Vagina (tissue), 2 donors: Measurements from ENCODE around the gene LIG1. TPM values are rescaled to one million over a fixed set of nuclear protein-coding genes. Genes with fewer than 3 reads are reported as not detected.

ENCODE experiments used
- DNase-seq, 2 donors: peaks; one replicate each; pipeline ENCODE4 v3.0.0-alpha.2; 2017; ENCODE audit errors: extremely low spot score in 2 of 2
- H3K27ac ChIP-seq: fragments of 200-600 bp; sonication (generic); one replicate; pipeline ENCODE4 v1.5.1; 2019
- H3K27me3 ChIP-seq: fragments of 200-600 bp; sonication (generic); one replicate; pipeline ENCODE4 v1.5.1; 2019
- H3K36me3 ChIP-seq, 2 donors: fragments of 200-600 bp; sonication (generic); one replicate each; pipeline ENCODE4 v1.5.1; 2017 to 2019
- H3K4me1 ChIP-seq: fragments of 200-600 bp; sonication (generic); one replicate; pipeline ENCODE4 v1.5.1; 2019
- H3K4me3 ChIP-seq, 2 donors: fragments of 200-600 bp; sonication (generic); 1 replicate in 1 of 2; 2 replicates in 1 of 2; pipeline ENCODE4 v1.5.1; 2016 to 2019
- H3K9me3 ChIP-seq: fragments of 200-600 bp; sonication (generic); one replicate; pipeline ENCODE4 v1.5.1; 2019
- CTCF ChIP-seq, 3 experiments: fragments of 450-650 bp in 2 of 3; fragments of 200-600 bp in 1 of 3; sonication (generic) in 1 of 3; IDR thresholded peaks; one replicate each; pipeline ENCODE4 v1.5.1; 2017 to 2019; ENCODE audit warnings: antibody characterized with exemption in 3 of 3, mild to moderate bottlenecking in 2 of 3, moderate library complexity in 2 of 3
- POLR2A ChIP-seq, 2 donors: fragments of 450-650 bp; IDR thresholded peaks; one replicate each; pipeline ENCODE4 v1.6.1; 2017; ENCODE audit warnings: antibody characterized with exemption in 2 of 2, mild to moderate bottlenecking in 2 of 2, moderate library complexity in 2 of 2
- POLR2AphosphoS5 ChIP-seq, 2 donors: sonication (generic); formaldehyde crosslinking; IDR thresholded peaks; one replicate each; pipeline ENCODE4 v1.9.0; 2017; ENCODE audit warnings: antibody characterized with exemption in 2 of 2, mild to moderate bottlenecking in 2 of 2, low read depth in 1 of 2; ENCODE audit not compliant: insufficient read depth in 1 of 2
- intact Hi-C: fragments of 100-400 bp; cut with DNase I; formaldehyde crosslinking; loops from one replicate; pipeline ENCODE4 v1.15.1; 2023
- total RNA-seq: library from RNA; depleted of rRNA; stranded (reverse); fragments of >200 nt; gene quantifications from one replicate; pipeline ENCODE4 v1.2.3, GENCODE V29; 2016

Gene LIG1
- total RNA-seq, 1 donor from 2014 or later, result 10.8 TPM

- intact Hi-C loops, result no loop called here
- DNase-seq, result no peak
- no peaks in the 10 kb centered on the region for H3K36me3 ChIP-seq
- TF ChIP-seq POLR2A (IDR thresholded peaks at IDR 0.05) (no peak), CTCF (IDR thresholded peaks at IDR 0.05) (no peak), POLR2AphosphoS5 (IDR thresholded peaks at IDR 0.05; ENCODE audit: insufficient read depth in 1 of 2, low read depth in 1 of 2) (no peak)
- H3K4me1 ChIP-seq, result no peaks in the 10 kb centered on the region
- H3K9me3 ChIP-seq, result no peaks in the 10 kb centered on the region
- H3K27me3 ChIP-seq, result no peaks in the 10 kb centered on the region
- no peak overlapping the region for H3K4me3 ChIP-seq
- H3K27ac ChIP-seq, result no peak overlapping the region
Observed at GRCh38 chr19:48118131-48118517, 52.0 kb downstream of the LIG1 start.

GRCh38 chr19:48117515-48118130, 52.5 kb downstream of the LIG1 start:
- Histone ChIP-seq H3K4me1 (no peaks in the 10 kb centered on the region), H3K27me3 (no peaks in the 10 kb centered on the region), H3K36me3 (no peaks in the 10 kb centered on the region), H3K4me3 (no peak overlapping the region), H3K9me3 (no peaks in the 10 kb centered on the region), H3K27ac (no peak overlapping the region)
- TF ChIP-seq CTCF (IDR thresholded peaks at IDR 0.05) (no peak), POLR2AphosphoS5 (IDR thresholded peaks at IDR 0.05; ENCODE audit: insufficient read depth in 1 of 2, low read depth in 1 of 2) (no peak), POLR2A (IDR thresholded peaks at IDR 0.05) (no peak)
- intact Hi-C loops, result no loop called here
- DNase-seq, result no peak

- intact Hi-C loops, result no loop called here
- Histone ChIP-seq H3K4me3 (no peak overlapping the region), H3K36me3 (no peaks in the 10 kb centered on the region), H3K27me3 (no peaks in the 10 kb centered on the region), H3K9me3 (no peaks in the 10 kb centered on the region), H3K4me1 (peaks cover 22% of the 10 kb centered on the region), H3K27ac (no peak overlapping the region)
- TF ChIP-seq CTCF (IDR thresholded peaks at IDR 0.05) (no peak), POLR2AphosphoS5 (IDR thresholded peaks at IDR 0.05; ENCODE audit: insufficient read depth in 1 of 2, low read depth in 1 of 2) (no peak), POLR2A (IDR thresholded peaks at IDR 0.05) (no peak)
- DNase-seq, result no peak
Observed at GRCh38 chr19:48113190-48113917, 56.8 kb downstream of the LIG1 start.

DNA sequence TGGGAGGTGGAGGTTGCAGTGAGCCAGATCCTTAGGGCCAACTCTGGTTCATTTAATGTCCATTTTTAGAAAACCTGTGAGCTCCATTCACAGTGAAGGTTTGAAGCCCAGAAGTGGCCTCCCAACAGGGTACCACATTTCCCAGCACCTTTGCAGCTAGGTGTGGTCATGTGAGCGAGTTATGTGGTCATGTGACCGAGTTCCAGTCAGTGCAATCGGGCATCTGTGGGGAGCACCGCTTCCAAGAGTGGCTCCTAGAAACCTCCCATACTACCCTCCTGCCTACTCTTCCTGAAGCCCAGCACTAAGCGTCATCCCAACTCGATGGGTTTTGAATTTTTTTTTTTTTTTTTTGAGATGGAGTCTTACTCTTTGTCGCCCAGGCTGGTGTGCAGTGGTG, 58.9 kb downstream of the LIG1 start:
- Histone ChIP-seq H3K27ac (peak overlapping the region; percentile 92), H3K4me3 (no peak overlapping the region), H3K27me3 (no peaks in the 10 kb centered on the region), H3K4me1 (peaks cover 29% of the 10 kb centered on the region), H3K36me3 (no peaks in the 10 kb centered on the region), H3K9me3 (no peaks in the 10 kb centered on the region)
- intact Hi-C loops, result no loop called here
- no peak for DNase-seq
- TF ChIP-seq CTCF (IDR thresholded peaks at IDR 0.05) (no peak), POLR2A (IDR thresholded peaks at IDR 0.05) (no peak), POLR2AphosphoS5 (IDR thresholded peaks at IDR 0.05; ENCODE audit: insufficient read depth in 1 of 2, low read depth in 1 of 2) (no peak)

- TF ChIP-seq CTCF (IDR thresholded peaks at IDR 0.05), result no peak
- peak; percentile 86 to 87 for TF ChIP-seq POLR2AphosphoS5 (IDR thresholded peaks at IDR 0.05; ENCODE audit: insufficient read depth in 1 of 2, low read depth in 1 of 2)
- TF ChIP-seq POLR2A (IDR thresholded peaks at IDR 0.05), result peak in 1 of 2 donors; percentile 31
- H3K27ac ChIP-seq, result peak within 1 kb of the TSS; percentile 92
- peaks cover 29% of the 10 kb centered on the region for H3K4me1 ChIP-seq
- no peaks in the 10 kb centered on the region for H3K27me3 ChIP-seq
- no peaks in the 10 kb centered on the region for H3K36me3 ChIP-seq
- peak in 1 of 2 donors; percentile 90 for DNase-seq
- intact Hi-C loops, result no loop called here
- peak within 1 kb of the TSS; percentile 45 to 50 for H3K4me3 ChIP-seq
- H3K9me3 ChIP-seq, result no peaks in the 10 kb centered on the region
Observed at GRCh38 chr19:48110350-48110966, 59.7 kb downstream of the LIG1 start, which contains the start of gene PLA2G4C. Gene PLA2G4C, minus strand, starts transcription at chr19:48110817. Its CDS starts 4,288 bp downstream, at chr19:48106529.
